Spleen (tissue), 11 donors: ENCODE data around the gene MCTP1. TPM values are rescaled to one million over a fixed set of nuclear protein-coding genes. Genes with fewer than 3 reads are reported as not detected.
A peak's percentile ranks its signal among the peaks of the same experiment; 100 is the strongest.

Experiments
- DNase-seq: peaks from one replicate; pipeline ENCODE4 v3.0.0-alpha.2; 2020
- H3K27ac ChIP-seq, 8 donors: fragments of 200-600 bp; sonication (generic) in 7 of 8; 1 replicate in 4 of 8; 2 replicates in 4 of 8; pipeline versions ENCODE4 v1.5.0 to v1.8.0; 2016 to 2021; ENCODE audit warnings: inconsistent platforms in 4 of 8, mild to moderate bottlenecking in 4 of 8, moderate library complexity in 1 of 8
- H3K27me3 ChIP-seq, 7 donors: fragments of 200-600 bp; sonication (generic) in 6 of 7; replicated peaks in 1 of 7; 1 replicate in 4 of 7; 2 replicates in 3 of 7; pipeline versions ENCODE4 v1.5.0 to v1.8.0; 2016 to 2021; ENCODE audit warnings: inconsistent platforms in 3 of 7, mild to moderate bottlenecking in 1 of 7
- H3K36me3 ChIP-seq, 6 donors: fragments of 200-600 bp; sonication (generic) in 5 of 6; 1 replicate in 4 of 6; 2 replicates in 2 of 6; pipeline versions ENCODE4 v1.5.0 to v1.8.0; 2016 to 2021; ENCODE audit warnings: inconsistent platforms in 2 of 6
- H3K4me1 ChIP-seq, 6 donors: fragments of 200-600 bp; sonication (generic) in 5 of 6; 1 replicate in 3 of 6; 2 replicates in 3 of 6; pipeline versions ENCODE4 v1.5.0 to v1.8.0; 2016 to 2021; ENCODE audit warnings: inconsistent platforms in 3 of 6
- H3K4me3 ChIP-seq, 8 donors: fragments of 200-600 bp; sonication (generic) in 7 of 8; 1 replicate in 4 of 8; 2 replicates in 4 of 8; pipeline versions ENCODE4 v1.5.0 to v1.8.0; 2016 to 2021; ENCODE audit warnings: inconsistent platforms in 4 of 8, mild to moderate bottlenecking in 4 of 8, moderate library complexity in 2 of 8
- H3K9me3 ChIP-seq, 8 donors: fragments of 200-600 bp; sonication (generic) in 7 of 8; 1 replicate in 4 of 8; 2 replicates in 4 of 8; pipeline versions ENCODE4 v1.5.0 to v1.8.0; 2016 to 2021; ENCODE audit warnings: inconsistent platforms in 4 of 8
- POLR2A ChIP-seq, 3 donors: fragments of 450-650 bp; IDR thresholded peaks; one replicate each; pipeline ENCODE4 v1.5.1; 2017; ENCODE audit warnings: antibody characterized with exemption in 3 of 3, mild to moderate bottlenecking in 1 of 3
- POLR2AphosphoS5 ChIP-seq, 3 donors: sonication (generic); formaldehyde crosslinking; IDR thresholded peaks; one replicate each; pipeline ENCODE4 v1.5.1; 2017; ENCODE audit warnings: antibody characterized with exemption in 3 of 3
- WGBS, 5 donors: extraction: QIAGEN DNeasy Blood & Tissue Kit in 3 of 5; methylation state at CpG; one replicate each; pipeline versions ENCODE4 v1.1.5 to v1.1.7; 2013 to 2018; 5-methylcytosine and 5-hydroxymethylcytosine counted together
- intact Hi-C: fragments of 100-400 bp; cut with DNase I; formaldehyde crosslinking; loops from one replicate; pipeline ENCODE4 v1.15.0; 2023; ENCODE audit warnings: low total_unique reads
- polyA plus RNA-seq, 3 donors: library from polyadenylated mRNA; stranded (reverse); fragments of 200-250 nt; gene quantifications; one replicate each; pipeline ENCODE4 v1.2.1, GENCODE V29; 2013
- total RNA-seq, 7 donors: library from RNA; depleted of rRNA in 3 of 7; stranded (reverse); fragments of >200 nt in 3 of 7; fragmentation: NEBNext Ultra II Directional in 4 of 7; extraction: Animal tissue kit (Norgen Biotek cat#: 25700) in 4 of 7; gene quantifications; one replicate each; pipeline versions ENCODE4 v1.1.0 to v1.2.1, GENCODE V29; 2016 to 2021
- TF ChIP-seq, protein P1 (sequence below), 11 experiments: fragments of 200-600 bp in 7 of 11; fragments of 450-650 bp in 4 of 11; sonication (generic) in 4 of 11; IDR thresholded peaks in 8 of 11; conservative IDR thresholded peaks in 3 of 11; 1 replicate in 7 of 11; 2 replicates in 4 of 11; pipeline versions ENCODE4 v1.4.0 to v1.8.0; 2016 to 2021; ENCODE audit warnings: antibody characterized with exemption in 11 of 11, inconsistent platforms in 4 of 11, mild to moderate bottlenecking in 1 of 11
- donor health status: healthy with polysubstance abuse.
- donor health status: DM: no; HTN: no; CAD: no; lungs with moderate emphysema.
- donor health status: DM: no; HTN: no; CAD: no.
- donor health status: Bipolar disorder and iron deficiency.
- donor health status: healthy.
- donor health status: DM: no; HTN: no; CAD: no.
- donor health status: DM: yes; HTN: yes; CAD: no.

Gene MCTP1
- total and polyA plus RNA-seq, 10 donors = 1.2 to 57.2 (median 29.4) TPM

DNA sequence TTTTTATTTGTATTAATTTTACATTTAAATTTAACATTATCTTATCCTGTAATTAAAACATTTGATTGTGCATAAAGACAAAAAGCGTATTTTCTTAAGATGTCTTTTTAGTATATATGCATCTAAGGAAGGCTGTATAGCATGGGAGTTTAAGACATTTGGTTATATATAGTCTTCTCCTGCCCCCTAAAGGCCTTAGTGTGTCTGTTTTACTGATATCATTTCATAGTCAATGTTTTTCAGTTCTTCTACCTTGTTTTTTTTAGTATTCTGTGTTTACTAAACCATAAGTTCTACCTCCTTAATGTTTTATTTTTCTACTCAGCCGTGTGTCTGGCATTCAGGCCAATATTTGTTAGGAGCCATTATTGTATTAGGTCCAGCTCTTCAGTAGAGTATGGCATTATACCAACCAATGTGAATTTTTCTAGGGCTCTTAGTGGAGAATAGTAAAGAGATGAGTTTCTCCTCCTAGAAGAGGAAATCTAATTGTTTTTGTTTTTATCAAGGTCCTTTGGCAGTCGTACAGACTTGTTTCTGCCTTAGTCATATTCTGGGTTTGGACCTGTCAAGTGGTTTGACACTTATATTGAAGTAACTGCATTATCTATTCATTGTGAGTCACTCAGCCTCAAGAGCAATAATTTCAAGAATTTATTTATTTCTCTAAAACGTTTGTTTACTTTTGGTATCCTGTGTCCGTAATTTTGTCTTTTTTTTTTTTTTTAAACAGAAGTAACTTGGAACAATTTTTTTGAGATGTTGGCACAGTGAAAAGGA lies 591.7 kb downstream of the MCTP1 start:
- Histone ChIP-seq H3K4me1 (peaks cover 0 to 17% (median 5%) of the 10 kb centered on the region in 6 donors), H3K4me3 (no peak overlapping the region), H3K36me3 (peaks cover 0 to 70% (median 13%) of the 10 kb centered on the region in 6 donors), H3K9me3 (no peaks in the 10 kb centered on the region), H3K27me3 (no peaks in the 10 kb centered on the region), H3K27ac (no peak overlapping the region)
- intact Hi-C loops = loop anchor here (10.0 kb wide), 1 partner anchor 168 kb away; no protein-coding TSS in a partner anchor
- no peak for TF ChIP-seq POLR2A (IDR thresholded peaks at IDR 0.05)
- TF ChIP-seq, protein P1, sequence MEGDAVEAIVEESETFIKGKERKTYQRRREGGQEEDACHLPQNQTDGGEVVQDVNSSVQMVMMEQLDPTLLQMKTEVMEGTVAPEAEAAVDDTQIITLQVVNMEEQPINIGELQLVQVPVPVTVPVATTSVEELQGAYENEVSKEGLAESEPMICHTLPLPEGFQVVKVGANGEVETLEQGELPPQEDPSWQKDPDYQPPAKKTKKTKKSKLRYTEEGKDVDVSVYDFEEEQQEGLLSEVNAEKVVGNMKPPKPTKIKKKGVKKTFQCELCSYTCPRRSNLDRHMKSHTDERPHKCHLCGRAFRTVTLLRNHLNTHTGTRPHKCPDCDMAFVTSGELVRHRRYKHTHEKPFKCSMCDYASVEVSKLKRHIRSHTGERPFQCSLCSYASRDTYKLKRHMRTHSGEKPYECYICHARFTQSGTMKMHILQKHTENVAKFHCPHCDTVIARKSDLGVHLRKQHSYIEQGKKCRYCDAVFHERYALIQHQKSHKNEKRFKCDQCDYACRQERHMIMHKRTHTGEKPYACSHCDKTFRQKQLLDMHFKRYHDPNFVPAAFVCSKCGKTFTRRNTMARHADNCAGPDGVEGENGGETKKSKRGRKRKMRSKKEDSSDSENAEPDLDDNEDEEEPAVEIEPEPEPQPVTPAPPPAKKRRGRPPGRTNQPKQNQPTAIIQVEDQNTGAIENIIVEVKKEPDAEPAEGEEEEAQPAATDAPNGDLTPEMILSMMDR (IDR thresholded peaks at IDR 0.05 in 8 of 11, conservative IDR thresholded peaks at IDR 0.05 in 3 of 11) = peak in 8 of 11 experiments; percentile 27 to 58 (median 44)
- WGBS, 5 donors = 54 to 75% (median 66%) methylated on average over 5 of the region's 5 CpGs
- DNase-seq = no peak

DNA sequence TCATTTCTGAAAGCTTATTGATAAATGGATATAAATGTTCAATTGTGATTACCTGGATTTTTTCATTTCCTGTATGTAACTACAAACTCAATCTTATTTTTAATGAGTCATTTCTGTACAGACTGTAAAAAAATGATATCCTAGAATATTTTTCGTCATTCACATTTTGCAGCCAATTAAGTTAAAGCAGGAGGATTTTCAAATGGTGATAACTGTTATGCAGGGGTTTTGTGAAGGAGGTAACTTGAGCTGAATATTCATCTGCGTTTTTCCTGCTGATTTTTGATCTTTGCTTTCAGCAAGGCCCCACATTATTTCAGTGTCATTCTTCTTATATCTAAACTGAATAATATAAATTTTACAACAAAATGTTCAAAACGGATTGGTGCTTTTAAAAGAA lies 592.3 kb downstream of the MCTP1 start:
- no peak for DNase-seq
- Histone ChIP-seq H3K9me3 (no peaks in the 10 kb centered on the region), H3K4me3 (no peak overlapping the region), H3K27me3 (no peaks in the 10 kb centered on the region), H3K36me3 (peaks cover 0 to 73% (median 15%) of the 10 kb centered on the region in 6 donors), H3K4me1 (peaks cover 0 to 17% (median 5%) of the 10 kb centered on the region in 6 donors), H3K27ac (no peak overlapping the region)
- intact Hi-C loops = loop anchor here (10.0 kb wide), 1 partner anchor 168 kb away; no protein-coding TSS in a partner anchor
- WGBS, 5 donors = 86 to 96% (median 91%) methylated on average over 3 of the region's 3 CpGs
- TF ChIP-seq, protein P1 (IDR thresholded peaks at IDR 0.05 in 8 of 11, conservative IDR thresholded peaks at IDR 0.05 in 3 of 11) = no peak
- TF ChIP-seq POLR2A (IDR thresholded peaks at IDR 0.05) = no peak
- TF ChIP-seq POLR2AphosphoS5 (IDR thresholded peaks at IDR 0.05) = no peak

DNA sequence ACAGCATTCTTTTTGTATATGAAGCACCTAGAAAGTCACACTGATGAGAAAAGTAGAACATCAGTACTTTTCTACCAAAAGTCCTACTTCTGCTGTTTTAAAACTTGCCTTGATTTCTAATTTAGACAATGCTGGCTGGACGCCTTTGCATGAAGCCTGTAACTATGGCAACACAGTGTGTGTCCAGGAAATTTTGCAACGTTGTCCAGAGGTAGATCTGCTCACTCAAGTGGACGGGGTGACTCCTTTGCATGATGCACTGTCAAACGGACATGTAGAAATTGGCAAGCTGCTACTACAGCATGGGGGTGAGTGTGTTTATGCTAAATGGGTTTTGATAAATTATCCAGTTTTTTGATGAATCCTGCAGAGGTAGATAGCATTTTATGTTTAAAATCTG lies 592.9 kb downstream of the MCTP1 start:
- no peak for DNase-seq
- Histone ChIP-seq H3K4me1 (peaks cover 0 to 17% (median 5%) of the 10 kb centered on the region in 6 donors), H3K9me3 (no peaks in the 10 kb centered on the region), H3K27me3 (no peaks in the 10 kb centered on the region), H3K4me3 (no peak overlapping the region), H3K36me3 (peaks cover 0 to 79% (median 20%) of the 10 kb centered on the region in 6 donors), H3K27ac (no peak overlapping the region)
- intact Hi-C loops = loop anchor here (10.0 kb wide), 1 partner anchor 167 kb away; no protein-coding TSS in a partner anchor
- WGBS, 5 donors = 38 to 70% (median 55%) methylated on average over 4 of the region's 4 CpGs
- TF ChIP-seq POLR2AphosphoS5 (IDR thresholded peaks at IDR 0.05) (peak in 1 of 3 donors; percentile 8), POLR2A (IDR thresholded peaks at IDR 0.05) (no peak)

DNA sequence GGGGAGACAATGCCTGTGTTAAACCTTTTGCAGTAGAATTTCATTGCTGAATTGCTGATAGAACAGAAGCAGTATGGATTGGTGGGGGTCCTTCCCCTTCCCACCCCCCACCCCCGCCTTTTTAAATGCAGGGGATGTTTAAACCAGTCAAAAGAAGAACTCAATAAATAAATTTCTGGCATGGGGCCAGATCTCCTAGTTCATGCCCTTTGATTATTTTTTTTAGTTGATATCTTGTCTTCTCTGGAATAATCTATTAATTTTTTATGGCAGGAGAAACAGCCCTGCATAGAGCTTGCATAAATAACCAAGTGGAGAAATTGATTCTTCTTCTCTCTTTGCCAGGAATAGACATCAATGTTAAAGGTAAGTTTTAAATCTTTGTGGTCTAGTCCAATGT lies 593.6 kb downstream of the MCTP1 start:
- TF ChIP-seq, protein P1 (IDR thresholded peaks at IDR 0.05 in 8 of 11, conservative IDR thresholded peaks at IDR 0.05 in 3 of 11) = no peak
- TF ChIP-seq POLR2AphosphoS5 (IDR thresholded peaks at IDR 0.05) (no peak), POLR2A (IDR thresholded peaks at IDR 0.05) (no peak)

More for the DNA sequence above, 593.6 kb downstream of the MCTP1 start:
- WGBS, 5 donors = 80 to 97% (median 89%) methylated on average over 1 of the region's 1 CpG
- Histone ChIP-seq H3K4me3 (no peak overlapping the region), H3K27me3 (no peaks in the 10 kb centered on the region), H3K9me3 (no peaks in the 10 kb centered on the region), H3K36me3 (peaks cover 0 to 79% (median 26%) of the 10 kb centered on the region in 6 donors), H3K27ac (no peak overlapping the region), H3K4me1 (peaks cover 0 to 17% (median 5%) of the 10 kb centered on the region in 6 donors)
- DNase-seq = no peak
- intact Hi-C loops = loop anchor here (10.0 kb wide), 1 partner anchor 166 kb away; no protein-coding TSS in a partner anchor
